ENCODE measurements around the gene PLCB1.
A peak's percentile ranks its signal among the peaks of the same experiment; 100 is the strongest.
"Not testable (repeated sequence)": the region's sequence is repeated elsewhere in the genome, so short reads cannot be mapped to it uniquely, and the experiment has no call there.

The PLCB1 gene

DNA sequence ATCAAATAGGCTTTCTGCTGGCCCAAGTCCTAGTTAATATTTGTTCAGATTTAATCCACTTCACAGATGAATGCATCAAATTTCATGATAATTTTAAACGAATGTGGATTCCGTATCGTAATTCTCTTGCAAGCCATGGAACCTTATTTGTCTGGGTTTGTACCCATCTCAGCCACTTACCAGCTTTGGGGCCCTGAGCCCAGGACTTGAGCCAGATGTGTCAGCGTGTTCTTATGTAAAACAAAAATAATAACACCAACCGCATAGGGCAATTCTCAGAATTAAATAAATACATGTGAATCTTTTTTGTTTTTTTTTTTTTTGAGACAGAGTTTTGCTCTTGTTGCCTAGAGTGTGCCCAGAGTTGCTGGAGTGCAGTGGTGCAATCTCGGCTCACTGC, 654.3 kb downstream of the PLCB1 start:
- no peak for DNase-seq (ENCODE audit: low spot score)

DNA sequence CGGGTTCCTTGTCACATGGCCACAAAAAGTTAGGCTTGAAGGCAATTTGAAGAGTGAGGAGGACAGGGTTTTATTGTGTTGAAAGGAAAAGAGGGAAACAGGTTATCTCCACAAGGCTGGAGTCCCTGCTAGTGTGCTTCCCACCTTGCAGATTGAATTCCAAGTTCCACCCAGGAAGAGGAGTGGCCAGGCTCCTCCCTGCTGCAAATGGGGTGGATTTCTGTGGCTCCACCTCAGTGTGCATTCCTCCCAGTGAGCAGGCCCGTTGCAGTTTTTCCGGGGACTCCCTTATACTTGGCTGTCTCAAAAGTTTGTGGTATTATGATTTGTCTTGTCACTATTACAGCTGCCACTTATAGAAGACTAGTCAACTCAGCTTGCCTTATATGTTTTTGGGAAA, 655.0 kb downstream of the PLCB1 start:
- DNase-seq (ENCODE audit: low spot score): no peak

DNA sequence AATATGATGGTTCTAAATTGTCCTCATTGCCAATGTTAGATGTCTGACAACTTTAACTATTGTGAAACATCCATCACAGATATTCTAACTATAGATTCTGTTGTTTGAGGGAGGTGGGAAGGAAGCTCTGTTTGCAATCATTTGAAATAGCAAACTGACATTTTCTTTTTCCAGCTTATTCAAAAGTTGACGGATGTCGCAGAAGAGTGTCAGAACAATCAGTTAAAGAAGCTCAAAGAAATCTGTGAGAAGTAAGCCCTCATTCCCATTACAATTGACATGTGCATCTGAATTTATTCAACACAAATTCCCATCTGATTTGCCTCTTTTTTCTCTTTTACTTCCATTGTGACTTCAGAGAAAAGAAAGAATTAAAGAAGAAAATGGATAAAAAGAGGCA, 656.2 kb downstream of the PLCB1 start:
- no peak for DNase-seq (ENCODE audit: low spot score)

DNA sequence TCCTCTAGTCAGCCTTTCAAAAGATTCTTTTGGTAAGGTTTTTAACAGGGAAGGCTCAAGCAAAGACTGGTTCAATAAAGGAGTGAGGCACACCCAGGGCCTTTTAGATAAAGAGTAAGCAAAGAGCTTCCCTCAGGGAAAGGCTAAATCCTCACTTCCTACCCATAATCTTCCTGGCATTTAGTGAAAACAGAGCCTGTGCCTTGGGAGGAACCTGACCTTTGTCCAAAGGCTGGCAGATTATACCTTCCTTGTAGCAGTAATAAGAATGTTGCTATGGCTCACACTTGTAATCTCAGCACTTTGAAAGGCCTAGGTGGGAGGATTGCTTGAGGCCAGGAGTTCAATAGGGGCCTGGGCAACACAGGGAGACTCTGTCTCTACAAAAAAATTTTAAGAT, 656.8 kb downstream of the PLCB1 start:
- DNase-seq (ENCODE audit: low spot score): no peak

DNA sequence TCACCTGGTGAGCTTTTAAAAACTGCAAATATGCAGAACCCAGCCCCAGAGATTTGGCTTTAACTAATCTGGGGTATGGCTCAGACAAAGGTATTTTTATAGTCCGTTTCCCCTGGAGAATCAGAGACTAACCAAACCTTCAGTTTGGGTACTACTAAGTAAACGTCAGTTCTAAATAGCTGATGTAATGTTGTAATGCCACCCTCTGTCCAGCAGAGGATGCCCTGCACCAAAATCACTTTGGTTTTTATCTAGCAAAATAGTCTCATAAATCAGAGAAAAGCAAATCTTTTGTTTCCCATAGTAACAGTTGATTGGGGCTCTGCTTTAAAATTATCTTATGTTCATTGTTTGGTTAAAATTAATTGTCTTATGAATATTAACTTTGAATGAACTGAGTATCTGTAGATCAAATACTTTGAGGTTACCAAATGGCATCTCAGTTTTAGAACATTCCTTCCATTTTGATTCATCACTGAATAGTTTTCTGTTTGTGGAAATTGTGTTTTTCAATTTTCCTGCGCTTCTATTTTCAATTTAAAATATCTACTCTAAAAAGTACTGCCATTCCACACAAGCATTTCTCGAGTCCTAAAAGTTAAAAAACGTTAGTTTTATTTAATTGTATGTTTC, 658.5 kb downstream of the PLCB1 start:
- peak; percentile 62 for DNase-seq (ENCODE audit: low spot score)

DNA sequence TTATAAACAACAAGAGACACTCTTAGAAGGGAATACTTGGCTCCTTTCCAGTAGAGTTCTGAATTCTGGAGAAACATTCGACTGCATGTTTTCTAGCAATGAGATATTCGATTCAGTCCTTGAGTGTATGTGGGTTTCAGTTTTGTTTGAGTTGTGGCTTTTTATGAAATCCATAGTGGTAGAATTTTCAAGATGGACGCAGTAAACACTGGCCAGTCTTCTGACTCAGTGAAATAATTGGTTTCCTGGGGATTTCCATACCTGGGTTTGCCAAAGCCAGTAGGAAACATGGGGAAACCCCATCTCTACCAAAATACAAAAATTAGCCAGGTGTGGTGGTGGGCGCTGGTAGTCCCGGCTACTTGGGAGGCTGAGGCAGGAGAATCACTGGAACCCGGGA, 663.3 kb downstream of the PLCB1 start:
- DNase-seq (ENCODE audit: low spot score): no peak

DNA sequence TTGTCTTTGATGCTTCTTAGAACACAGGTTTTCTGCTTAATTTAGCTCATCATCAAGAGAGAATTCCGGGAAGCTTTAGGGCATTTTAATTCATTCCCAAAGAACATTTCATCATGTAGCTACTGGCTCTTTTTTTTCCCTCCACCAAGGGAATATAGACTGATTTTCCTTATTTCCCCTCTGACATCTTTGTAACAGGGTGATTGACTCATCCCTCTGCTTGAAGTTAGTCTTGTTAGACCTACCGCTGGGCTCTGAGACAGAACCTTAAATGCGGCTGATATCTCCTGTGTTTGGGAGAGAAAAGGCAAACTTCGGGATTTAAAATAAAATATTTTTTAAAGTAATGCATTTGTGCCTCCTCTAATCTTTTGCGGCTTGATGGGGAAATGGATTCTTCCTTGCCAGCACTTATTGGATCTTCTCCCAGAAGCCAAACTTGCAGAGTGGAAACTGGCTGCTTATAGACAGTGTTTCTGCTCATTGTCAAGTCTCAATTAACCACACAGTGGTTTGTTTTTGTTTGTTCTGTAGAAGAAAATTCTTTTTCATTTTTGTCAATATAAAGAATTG, 664.1 kb downstream of the PLCB1 start:
- DNase-seq (ENCODE audit: low spot score): peak; percentile 14

DNA sequence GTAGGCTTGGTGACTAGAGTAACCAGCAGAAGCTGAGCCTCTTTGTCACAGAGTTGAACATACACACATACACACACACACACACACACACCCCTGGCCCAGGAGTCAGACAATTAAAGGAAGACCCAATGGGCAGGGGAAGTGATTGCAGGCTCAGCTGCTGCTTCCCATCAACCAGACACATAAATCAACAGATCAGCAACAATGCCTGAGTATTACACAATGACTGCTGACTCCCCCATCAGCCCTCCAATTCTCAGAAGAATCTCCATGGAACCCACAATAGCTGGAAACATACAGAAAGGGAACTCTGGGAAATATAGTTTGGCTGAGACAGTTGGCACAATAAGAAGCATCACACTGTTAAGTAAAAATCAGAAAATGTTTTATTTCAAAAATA, 666.4 kb downstream of the PLCB1 start:
- DNase-seq (ENCODE audit: low spot score): no peak

DNA sequence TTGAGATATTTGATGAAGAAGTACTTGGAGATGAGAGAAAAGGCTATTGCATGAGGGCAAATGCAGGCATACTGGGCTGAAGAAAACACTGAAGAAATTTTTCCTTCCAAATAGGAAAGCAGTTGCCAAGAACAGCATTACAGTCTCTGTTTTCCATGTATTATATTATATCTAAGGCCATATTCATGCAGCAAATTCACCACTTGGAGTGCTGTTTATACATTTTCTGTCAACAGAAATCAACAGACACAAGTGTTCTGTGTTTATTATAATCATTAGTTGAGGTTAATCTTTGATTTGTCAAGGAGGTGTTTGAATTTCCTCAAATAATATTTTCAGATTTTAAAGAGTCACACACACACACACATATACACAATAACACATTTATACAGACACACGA, 668.0 kb downstream of the PLCB1 start:
- DNase-seq (ENCODE audit: low spot score): no peak

DNA sequence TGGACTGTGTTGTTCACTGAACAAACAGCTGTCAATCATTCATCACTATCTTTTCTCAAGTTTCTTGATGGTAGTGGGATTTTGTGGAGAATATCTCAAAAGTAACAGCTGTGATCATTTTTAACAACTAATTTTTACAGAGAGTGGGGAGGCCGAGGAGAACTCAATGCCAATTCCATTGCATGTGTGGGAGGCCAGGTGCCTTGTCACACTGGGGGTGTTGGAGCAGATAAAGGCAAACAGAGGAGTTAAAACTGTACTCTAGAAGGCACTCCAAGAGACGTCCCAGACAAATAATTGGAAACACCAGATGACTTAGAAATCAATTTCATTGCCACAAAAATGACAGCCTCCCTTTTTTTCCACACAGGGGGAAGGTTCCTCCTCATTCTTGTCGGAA, 669.6 kb downstream of the PLCB1 start:
- no peak for DNase-seq (ENCODE audit: low spot score)

DNA sequence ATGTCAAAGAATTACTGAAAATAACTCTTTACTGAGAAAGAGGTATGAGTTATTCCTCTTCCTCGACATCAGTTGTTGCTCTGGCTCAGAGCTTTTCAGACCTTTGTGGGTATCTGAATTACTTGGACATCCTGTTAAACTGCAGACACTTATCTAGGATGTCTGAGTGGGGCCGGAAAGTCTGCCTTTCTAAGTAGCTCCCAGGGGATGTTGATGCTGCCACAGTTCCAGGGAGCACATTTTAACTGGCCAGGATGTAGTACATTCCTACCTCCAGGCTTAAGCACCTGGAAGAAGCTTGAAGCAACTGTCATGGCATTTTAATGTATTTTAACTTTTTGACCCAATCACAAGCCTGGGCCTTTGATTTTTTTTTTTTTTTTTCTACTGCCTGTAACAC, 671.0 kb downstream of the PLCB1 start:
- DNase-seq (ENCODE audit: low spot score): no peak

DNA sequence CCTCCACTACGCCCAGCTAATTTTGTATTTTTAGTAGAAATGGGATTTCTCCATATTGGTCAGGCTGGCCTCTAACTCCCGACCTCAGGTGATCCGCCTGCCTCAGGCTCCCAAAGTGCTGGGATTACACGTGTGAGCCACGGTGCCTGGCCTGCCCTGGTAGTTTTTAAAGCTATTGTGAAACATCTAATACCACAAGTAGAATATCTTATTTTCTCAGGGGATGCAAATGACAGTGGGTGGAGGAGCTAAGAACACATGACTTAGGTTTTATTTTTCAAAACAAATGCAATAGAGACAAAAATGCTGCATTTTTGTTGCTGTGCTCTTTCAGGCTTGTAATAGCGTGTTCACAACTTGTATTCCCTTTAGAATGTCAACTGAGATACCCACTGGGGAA, 671.9 kb downstream of the PLCB1 start:
- DNase-seq (ENCODE audit: low spot score): no peak

DNA sequence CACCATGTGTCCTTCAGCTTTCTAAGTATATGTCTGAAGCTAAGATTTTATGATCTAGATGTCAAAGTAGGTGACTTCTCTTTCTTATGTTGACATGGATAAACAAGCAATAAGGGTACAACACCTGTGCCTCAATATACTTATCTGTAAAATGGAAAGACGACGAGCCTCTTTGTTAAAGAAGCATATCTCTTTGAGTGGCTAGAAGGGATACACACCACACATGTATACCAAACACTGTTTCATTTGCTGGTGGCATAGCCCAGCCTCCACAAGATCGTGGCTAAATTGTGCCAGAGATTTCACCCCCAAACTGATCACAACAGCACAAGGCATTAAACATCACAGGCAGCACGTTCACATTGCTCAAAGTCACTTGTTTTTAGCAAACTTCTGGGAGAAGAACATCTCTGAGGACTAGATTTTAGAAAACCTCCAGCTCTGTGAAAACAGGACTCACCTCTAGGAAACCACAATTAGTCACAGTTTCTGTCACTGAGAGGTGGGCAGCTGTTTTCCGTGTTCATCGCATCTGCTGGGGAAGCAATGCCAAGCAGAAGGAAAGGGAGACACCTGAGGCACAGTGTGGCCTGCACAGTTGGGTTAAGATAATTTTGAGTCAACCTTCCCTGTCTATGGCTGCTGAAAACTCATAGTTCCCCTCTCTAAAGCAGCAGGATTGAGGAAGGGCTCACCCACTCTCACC, 673.8 kb downstream of the PLCB1 start:
- no peak for DNase-seq (ENCODE audit: low spot score)

DNA sequence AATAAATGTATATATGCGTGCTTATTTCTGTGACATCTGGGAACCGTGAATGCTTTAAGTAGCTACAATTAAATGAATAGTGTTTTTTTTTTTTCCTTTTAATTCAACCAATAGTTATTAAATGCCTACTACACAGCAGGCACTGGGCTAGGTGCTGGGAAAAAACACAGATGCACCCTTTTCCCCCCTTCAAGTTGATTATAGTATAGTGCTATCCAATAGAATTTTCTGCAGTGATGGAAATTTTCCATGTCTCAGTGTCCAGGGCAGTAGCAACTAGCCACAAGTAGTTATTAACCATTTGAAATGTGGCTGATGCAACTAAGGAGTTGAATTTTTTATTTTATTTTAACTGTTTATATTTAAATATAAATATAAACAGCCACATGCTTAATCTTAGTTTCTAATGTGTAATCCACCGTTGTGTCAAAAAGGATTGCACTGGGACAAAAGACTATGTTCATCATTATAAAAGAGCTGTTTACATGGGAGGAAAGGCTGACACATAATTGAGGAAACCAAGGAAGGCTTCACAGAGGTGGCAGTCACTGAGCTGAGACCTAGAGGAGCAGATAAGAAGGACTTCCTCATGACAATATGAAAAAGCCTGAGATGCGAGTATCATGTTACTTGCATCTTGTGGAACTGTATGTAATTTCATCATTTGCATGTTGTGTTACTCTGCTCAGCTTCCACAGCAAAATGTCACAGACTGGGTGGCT, 675.6 kb downstream of the PLCB1 start:
- no peak for DNase-seq (ENCODE audit: low spot score)

DNA sequence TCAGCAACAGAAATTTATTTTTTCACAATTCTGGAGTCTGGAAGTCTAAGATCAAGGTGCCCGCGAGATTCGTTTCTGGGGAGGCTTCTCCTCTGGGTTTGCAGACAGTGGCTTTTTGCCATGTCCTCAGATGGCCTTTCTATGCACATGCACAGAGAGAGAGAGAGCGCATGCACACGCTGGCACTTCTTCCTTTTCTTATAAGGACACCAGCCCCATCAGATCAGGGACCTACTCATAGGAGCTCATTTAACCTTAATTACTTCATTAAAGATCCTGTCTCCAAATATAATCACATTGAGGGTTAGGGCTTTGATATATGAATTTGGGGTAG, 676.1 kb downstream of the PLCB1 start:
- no peak for DNase-seq (ENCODE audit: low spot score)

DNA sequence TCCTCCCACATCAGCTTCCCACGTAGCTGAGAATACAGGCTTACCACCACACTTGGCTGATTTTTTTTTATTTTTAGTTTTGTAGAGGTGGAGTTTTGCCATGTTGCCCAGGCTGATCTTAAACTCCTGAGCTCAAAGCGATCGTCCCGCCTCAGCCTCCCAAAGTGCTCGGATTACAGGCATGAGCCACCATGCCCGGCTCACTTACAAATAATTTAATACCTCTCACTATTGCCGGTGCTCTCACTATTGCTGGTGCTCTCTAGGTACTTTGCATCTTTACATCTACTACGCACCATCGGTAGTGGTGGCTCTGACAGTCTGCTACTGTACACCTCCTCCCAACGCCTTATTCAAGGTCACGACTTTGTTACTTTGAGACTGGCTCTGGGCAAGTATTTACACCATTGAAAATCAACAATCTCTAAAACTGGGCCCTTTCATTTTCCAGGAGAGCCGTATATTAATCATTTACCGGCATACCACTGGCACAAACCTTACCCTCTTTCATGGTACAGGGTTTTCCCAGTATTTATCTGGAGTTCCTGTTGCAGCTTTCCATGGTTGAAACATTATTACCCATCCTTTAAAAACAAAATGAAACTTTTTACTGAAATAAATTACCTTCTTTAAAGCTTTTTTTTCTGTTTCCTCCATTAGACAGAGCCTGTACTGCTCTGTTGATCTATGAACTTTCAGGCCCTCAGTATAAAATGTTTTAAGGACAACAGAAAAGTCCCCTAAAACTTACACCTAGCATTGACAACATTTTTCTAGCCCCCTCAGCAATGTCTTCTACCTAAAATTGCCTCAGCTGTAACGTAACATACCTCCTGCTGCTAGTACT, 677.3 kb downstream of the PLCB1 start:
- no peak for DNase-seq (ENCODE audit: low spot score)

DNA sequence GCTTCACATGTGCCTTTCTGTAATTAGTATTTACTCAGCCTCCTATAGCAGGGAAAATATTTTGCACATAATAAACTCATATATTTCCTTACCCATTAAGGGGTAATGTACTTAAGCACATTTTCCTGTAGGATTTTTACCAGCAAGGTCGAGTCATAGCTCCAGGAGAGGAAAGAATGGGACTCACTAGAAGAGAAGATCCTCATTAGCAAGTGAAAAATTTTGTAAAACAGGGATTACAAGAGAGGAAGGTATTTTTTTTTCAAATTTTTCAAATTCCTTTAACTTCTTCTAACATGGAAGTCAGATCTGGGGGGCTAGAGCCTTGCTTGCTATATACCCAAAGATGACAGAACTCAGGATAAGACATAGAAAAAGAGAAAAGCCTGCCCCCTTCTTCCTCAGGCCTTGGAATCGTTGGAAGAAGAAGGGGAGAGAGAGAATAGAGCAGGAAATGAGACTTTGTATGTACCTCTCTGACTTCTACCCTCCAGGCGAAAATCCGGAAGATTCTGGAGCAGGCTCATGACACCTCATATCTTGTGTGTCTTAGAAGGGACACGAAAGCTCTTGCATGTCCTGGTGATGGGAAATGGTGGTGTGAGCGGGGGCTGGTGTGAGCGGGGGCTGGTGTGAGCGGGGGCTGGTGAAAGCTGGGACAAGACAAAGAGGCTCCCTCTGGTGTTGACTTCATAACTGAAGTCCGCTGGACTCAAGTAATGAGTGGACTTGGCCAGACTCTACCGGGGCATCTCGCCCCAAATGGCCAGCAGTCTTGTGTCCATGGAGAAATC, 679.9 kb downstream of the PLCB1 start:
- no peak for DNase-seq (ENCODE audit: low spot score)

DNA sequence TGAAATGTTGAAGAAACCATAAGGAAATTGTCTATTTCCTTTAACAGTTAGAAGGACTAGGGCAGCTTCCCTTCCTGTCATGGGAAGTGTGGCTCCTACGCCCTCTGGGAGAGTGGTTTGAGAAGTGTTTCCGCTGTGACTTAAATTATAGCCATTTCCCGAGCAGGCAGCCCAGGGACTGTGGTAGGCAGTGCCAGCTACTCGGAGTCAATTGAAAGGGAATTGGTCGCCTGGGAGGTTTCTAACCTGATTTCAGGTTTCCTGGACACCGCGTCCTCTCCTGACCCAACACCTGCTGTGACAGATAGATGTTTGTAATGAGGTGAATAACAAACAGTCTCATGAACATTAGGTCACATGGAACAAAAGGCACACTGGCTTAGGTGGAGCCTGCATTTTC, 680.8 kb downstream of the PLCB1 start:
- DNase-seq (ENCODE audit: low spot score): peak; percentile 10

DNA sequence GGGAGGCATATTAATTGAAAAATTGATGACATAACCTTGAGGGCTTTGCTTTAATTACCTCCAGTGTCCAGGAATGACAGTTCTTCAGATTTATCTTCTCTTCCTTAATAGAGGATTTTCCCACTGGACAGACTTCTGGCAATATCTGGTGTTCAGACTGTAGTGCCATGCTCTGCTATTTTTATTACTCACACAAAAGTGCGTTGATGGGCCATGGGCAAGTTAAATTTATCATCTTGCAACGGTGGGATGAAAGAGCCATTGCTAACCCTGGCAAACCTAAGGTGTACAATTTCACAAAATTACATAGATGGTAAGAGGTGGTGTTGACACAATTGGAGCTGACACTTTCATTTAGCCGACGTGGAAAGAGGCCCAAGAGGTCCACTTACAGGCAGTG, 683.1 kb downstream of the PLCB1 start:
- DNase-seq (ENCODE audit: low spot score): no peak

DNA sequence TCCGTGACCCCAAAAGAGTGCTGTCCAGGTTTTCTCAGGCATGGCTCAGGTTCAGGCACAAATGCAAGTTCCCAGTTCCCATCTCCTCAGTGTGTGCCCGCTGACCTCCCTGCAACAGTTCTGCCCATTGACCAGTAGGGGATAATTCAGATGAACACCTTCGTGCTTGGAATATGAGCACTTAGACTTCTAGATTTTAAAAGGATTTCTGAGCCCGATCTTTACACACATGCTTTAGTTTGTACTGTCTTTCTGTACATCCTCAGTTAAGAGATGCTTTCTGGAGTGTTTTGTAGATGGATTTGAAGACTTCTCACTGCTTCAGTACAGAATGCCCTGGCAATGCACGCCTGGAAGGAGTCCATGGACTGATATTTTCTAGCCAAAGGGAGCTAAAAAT, 697.2 kb downstream of the PLCB1 start:
- no peak for DNase-seq (ENCODE audit: low spot score)

DNA sequence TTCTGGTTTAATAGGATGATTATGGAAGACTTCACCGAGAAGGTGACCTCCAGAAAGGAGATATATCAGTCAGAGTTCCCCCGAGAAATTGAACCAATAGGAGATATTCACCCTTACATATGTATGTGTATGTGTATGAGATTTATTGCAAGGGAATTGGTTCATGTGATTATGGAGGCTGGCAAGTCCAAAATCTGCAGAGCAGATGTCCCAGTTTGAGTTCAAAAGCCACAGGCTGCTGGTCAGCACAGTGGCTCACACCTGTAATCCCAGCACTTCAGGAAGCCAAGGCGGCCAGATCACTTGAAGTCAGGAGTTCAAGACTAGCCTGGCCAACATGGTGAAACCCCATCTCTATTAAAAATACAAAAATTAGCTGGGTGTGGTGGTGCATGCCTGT, 702.2 kb downstream of the PLCB1 start:
- DNase-seq (ENCODE audit: low spot score): not testable (repeated sequence)

DNA sequence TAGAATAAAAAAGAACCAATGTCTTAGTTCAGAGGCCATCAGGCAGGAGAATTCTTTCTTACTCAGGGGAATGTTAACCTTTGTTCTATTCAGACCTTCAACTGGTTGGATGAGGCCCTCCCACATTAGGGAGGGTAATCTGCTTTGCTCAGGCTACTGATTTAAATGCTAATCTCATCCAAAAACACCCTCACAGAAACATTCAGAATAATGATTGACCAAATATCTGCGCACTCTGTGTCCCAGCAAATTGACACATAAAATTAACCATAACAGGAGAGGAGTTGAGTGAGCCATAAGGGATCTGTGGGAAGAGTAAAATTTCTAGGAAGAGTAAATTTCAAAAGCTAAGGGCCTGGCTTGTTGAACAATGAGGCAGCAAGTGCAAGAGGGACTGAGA, 702.8 kb downstream of the PLCB1 start:
- no peak for DNase-seq (ENCODE audit: low spot score)

All from pons (tissue), 1 donor.